HEK293 (cell line): ENCODE results near the gene AGO4.

Source experiments
- AEBP2 ChIP-seq: fragments of 450-650 bp; formaldehyde crosslinking; IDR thresholded peaks from 2 replicates; pipeline ENCODE4 v1.5.1; 2016; ENCODE audit warnings: missing biosample characterization, missing genetic modification characterization, borderline replicate concordance
- GFI1B ChIP-seq: fragments of 450-650 bp; formaldehyde crosslinking; IDR thresholded peaks from 2 replicates; pipeline ENCODE4 v1.5.1; 2016; ENCODE audit warnings: missing biosample characterization, missing genetic modification characterization
- KLF17 ChIP-seq: fragments of 450-650 bp; formaldehyde crosslinking; IDR thresholded peaks from 2 replicates; pipeline ENCODE4 v1.5.1; 2016; ENCODE audit warnings: missing biosample characterization, missing genetic modification characterization
- REPIN1 ChIP-seq: fragments of 450-650 bp; formaldehyde crosslinking; IDR thresholded peaks from 2 replicates; pipeline ENCODE4 v1.5.1; 2017; ENCODE audit warnings: missing biosample characterization, missing genetic modification characterization, low read depth
- REST ChIP-seq: fragments of 450-650 bp; formaldehyde crosslinking; IDR thresholded peaks from 2 replicates; pipeline ENCODE4 v1.5.1; 2016; ENCODE audit warnings: missing biosample characterization, missing genetic modification characterization
- ZBTB10 ChIP-seq: fragments of 450-650 bp; formaldehyde crosslinking; IDR thresholded peaks from 2 replicates; pipeline ENCODE4 v1.5.1; 2016; ENCODE audit warnings: missing biosample characterization, missing genetic modification characterization
- ZBTB26 ChIP-seq: fragments of 450-650 bp; formaldehyde crosslinking; optimal IDR thresholded peaks from 2 replicates; pipeline ENCODE3; 2016; ENCODE audit warnings: missing biosample characterization, mild to moderate bottlenecking, missing genetic modification characterization
- ZBTB8A ChIP-seq: fragments of 450-650 bp; formaldehyde crosslinking; IDR thresholded peaks from 2 replicates; pipeline ENCODE4 v1.5.1; 2016; ENCODE audit warnings: missing biosample characterization, missing genetic modification characterization
- ZNF112 ChIP-seq: fragments of 450-650 bp; formaldehyde crosslinking; IDR thresholded peaks from 2 replicates; pipeline ENCODE4 v1.5.0; 2017; ENCODE audit warnings: missing biosample characterization, missing genetic modification characterization
- ZNF133 ChIP-seq: fragments of 450-650 bp; formaldehyde crosslinking; IDR thresholded peaks from 2 replicates; pipeline ENCODE4 v1.5.1; 2016; ENCODE audit warnings: missing biosample characterization, missing genetic modification characterization
- ZNF146 ChIP-seq: fragments of 450-650 bp; formaldehyde crosslinking; IDR thresholded peaks from 2 replicates; pipeline ENCODE4 v1.5.1; 2016; ENCODE audit warnings: missing biosample characterization, missing genetic modification characterization
- ZNF202 ChIP-seq: fragments of 450-650 bp; formaldehyde crosslinking; IDR thresholded peaks from 2 replicates; pipeline ENCODE4 v1.5.1; 2016; ENCODE audit warnings: missing biosample characterization, missing genetic modification characterization, borderline replicate concordance
- ZNF239 ChIP-seq: fragments of 450-650 bp; formaldehyde crosslinking; IDR thresholded peaks from 2 replicates; pipeline ENCODE4 v1.5.1; 2016; ENCODE audit warnings: missing biosample characterization, missing genetic modification characterization
- ZNF274 ChIP-seq, 2 experiments: fragments of 200-500 bp in 1 of 2; fragments of 450-650 bp in 1 of 2; sonication (Bioruptor generic) in 1 of 2; formaldehyde crosslinking in 1 of 2; IDR thresholded peaks; 2 replicates each; pipeline versions ENCODE4 v1.5.1 to v1.6.1; 2014 to 2016; ENCODE audit warnings: borderline replicate concordance in 1 of 2, inconsistent platforms in 1 of 2, low read length in 1 of 2, missing biosample characterization in 1 of 2, missing genetic modification characterization in 1 of 2
- ZNF341 ChIP-seq: fragments of 450-650 bp; formaldehyde crosslinking; IDR thresholded peaks from 2 replicates; pipeline ENCODE4; 2016; ENCODE audit warnings: low read depth, missing biosample characterization, missing genetic modification characterization
- ZNF354C ChIP-seq: fragments of 450-650 bp; formaldehyde crosslinking; IDR thresholded peaks from 2 replicates; pipeline ENCODE4 v1.5.1; 2016; ENCODE audit warnings: missing biosample characterization, missing genetic modification characterization, low read depth, borderline replicate concordance
- ZNF48 ChIP-seq: fragments of 450-650 bp; formaldehyde crosslinking; IDR thresholded peaks from 2 replicates; pipeline ENCODE4 v1.5.1; 2016; ENCODE audit warnings: missing biosample characterization, missing genetic modification characterization
- ZNF600 ChIP-seq: fragments of 450-650 bp; formaldehyde crosslinking; IDR thresholded peaks from 2 replicates; pipeline ENCODE4 v1.5.1; 2016; ENCODE audit warnings: missing biosample characterization, missing genetic modification characterization
- ZNF654 ChIP-seq: fragments of 450-650 bp; formaldehyde crosslinking; IDR thresholded peaks from 2 replicates; pipeline ENCODE4 v1.5.1; 2016; ENCODE audit warnings: low read depth, missing biosample characterization, missing genetic modification characterization
- ZNF658 ChIP-seq: fragments of 450-650 bp; formaldehyde crosslinking; IDR thresholded peaks from 2 replicates; pipeline ENCODE4; 2016; ENCODE audit warnings: missing biosample characterization, missing genetic modification characterization
- ZNF701 ChIP-seq: fragments of 450-650 bp; formaldehyde crosslinking; IDR thresholded peaks from 2 replicates; pipeline ENCODE4 v1.5.1; 2016; ENCODE audit warnings: missing biosample characterization, missing genetic modification characterization
- ZNF76 ChIP-seq: fragments of 450-650 bp; formaldehyde crosslinking; IDR thresholded peaks from 2 replicates; pipeline ENCODE4; 2016; ENCODE audit warnings: low read depth, missing biosample characterization, missing genetic modification characterization, borderline replicate concordance
- ZNF776 ChIP-seq: fragments of 450-650 bp; formaldehyde crosslinking; IDR thresholded peaks from 2 replicates; pipeline ENCODE4 v1.5.0; 2017; ENCODE audit warnings: missing biosample characterization, missing genetic modification characterization, borderline replicate concordance
- ZSCAN18 ChIP-seq: fragments of 450-650 bp; formaldehyde crosslinking; IDR thresholded peaks from 2 replicates; pipeline ENCODE4 v1.5.1; 2016; ENCODE audit warnings: missing biosample characterization, missing genetic modification characterization

AGO4 gene

GRCh38 chr1:35807614-35808449, at the start of gene AGO4 (continued):
- TF ChIP-seq REST (tag by site-specific recombination) (no peak), ZNF112 (tag by site-specific recombination) (no peak), KLF17 (peak; percentile 49; the same call in 1 of the 2 replicates), ZNF654 (tag by site-specific recombination) (no peak), GFI1B (no peak), ZBTB10 (peak; percentile 62; the same call in 1 of the 2 replicates), ZNF76 (tag by site-specific recombination) (peak; percentile 51; the same call in 1 of the 2 replicates), AEBP2 (tag by site-specific recombination) (no peak), REPIN1 (tag by site-specific recombination) (no peak), ZNF202 (no peak), ZNF239 (tag by site-specific recombination) (no peak), ZNF701 (tag by site-specific recombination) (no peak), ZSCAN18 (tag by site-specific recombination) (no peak), ZNF776 (no peak), ZNF146 (no peak), ZNF600 (peak; percentile 44; the same call in 1 of the 2 replicates), ZNF48 (tag by site-specific recombination) (no peak), ZNF354C (tag by site-specific recombination) (no peak), ZNF133 (tag by site-specific recombination) (no peak), ZBTB26 (tag by site-specific recombination) (peak; percentile 70), ZNF274 (IDR thresholded peaks at IDR 0.05; ENCODE audit: low read length) (no peak), ZNF274 (tag by site-specific recombination; IDR thresholded peaks at IDR 0.05; ENCODE audit: borderline replicate concordance) (no peak), ZNF341 (tag by site-specific recombination) (peak; percentile 8; the same call in 1 of the 2 replicates), ZNF658 (no peak), ZBTB8A (tag by site-specific recombination) (peak; percentile 74)
